HG02610 (cell line): ENCODE results near the gene GFOD1.
"Not testable (repeated sequence)": the region's sequence is repeated elsewhere in the genome, so short reads cannot be mapped to it uniquely, and the experiment has no call there.

Experiments used
- ATAC-seq: cut with Tn5 transposase; IDR thresholded peaks from one replicate; pipeline ENCODE4 v1.9.1; 2021; ENCODE audit warnings: mild to moderate bottlenecking, moderate library complexity; ENCODE audit not compliant: unreplicated experiment

The GFOD1 gene

DNA sequence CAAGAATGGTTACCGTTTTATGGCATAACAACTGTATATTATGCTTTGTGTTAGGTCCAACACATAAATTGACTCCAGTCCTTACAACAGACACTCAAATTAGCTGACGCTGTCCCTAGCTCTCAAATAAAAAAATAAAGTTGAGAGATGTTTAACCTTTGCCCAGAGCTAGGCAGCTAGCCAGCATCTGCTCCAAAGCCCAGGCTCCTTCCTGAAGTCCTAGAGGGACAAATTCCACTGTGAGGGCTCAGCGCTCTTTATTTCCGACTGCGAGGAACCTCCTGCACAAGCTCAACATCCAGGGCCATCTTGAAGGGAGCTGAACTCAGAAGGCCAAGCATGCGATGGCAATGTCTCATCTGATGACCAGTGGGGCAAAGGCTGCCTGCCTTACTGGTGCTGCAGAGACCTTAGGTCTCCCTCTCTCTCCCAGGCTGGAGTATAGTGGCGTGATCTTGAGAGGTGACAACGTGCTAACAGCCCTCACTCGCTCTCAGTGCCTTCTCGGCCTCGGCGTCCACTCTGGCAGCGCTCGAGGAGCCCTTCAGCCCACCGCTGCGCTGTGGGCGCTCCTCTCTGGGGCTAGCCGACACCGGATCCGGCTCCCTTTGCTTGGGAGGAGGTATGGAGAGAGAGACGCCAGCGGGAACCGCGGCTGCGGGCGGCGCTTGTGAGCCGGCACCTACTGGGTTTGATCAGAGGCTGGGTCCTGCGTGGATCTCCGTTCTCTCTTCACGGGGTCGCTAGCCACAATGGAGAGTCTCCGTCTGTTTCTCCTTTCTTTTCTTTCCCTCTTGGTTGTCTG is 24.7 kb upstream of the GFOD1 start:
- ATAC-seq, result no peak

GRCh38 chr6:13511141-13511571 is 23.8 kb upstream of the GFOD1 start:
- ATAC-seq, result not testable (repeated sequence)

DNA sequence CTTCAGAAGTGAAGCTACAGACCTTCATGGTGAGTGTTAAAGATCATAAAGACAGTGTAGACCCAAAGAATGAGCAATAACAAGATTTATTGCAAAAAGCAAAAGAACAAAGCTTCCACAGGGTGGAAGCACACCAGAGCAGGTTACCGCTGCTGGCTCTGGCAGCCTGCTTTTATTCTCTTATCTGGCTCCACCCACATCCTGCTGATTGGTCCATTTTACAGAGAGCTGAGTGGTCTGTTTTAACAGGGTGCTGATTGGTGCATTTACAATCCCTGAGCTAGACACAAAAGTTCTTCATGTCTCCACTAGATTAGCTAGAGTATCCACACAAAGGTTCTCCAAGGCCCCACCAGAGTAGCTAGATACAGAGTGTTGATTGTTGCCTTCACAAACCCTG is 23.0 kb upstream of the GFOD1 start:
- not testable (repeated sequence) for ATAC-seq

DNA sequence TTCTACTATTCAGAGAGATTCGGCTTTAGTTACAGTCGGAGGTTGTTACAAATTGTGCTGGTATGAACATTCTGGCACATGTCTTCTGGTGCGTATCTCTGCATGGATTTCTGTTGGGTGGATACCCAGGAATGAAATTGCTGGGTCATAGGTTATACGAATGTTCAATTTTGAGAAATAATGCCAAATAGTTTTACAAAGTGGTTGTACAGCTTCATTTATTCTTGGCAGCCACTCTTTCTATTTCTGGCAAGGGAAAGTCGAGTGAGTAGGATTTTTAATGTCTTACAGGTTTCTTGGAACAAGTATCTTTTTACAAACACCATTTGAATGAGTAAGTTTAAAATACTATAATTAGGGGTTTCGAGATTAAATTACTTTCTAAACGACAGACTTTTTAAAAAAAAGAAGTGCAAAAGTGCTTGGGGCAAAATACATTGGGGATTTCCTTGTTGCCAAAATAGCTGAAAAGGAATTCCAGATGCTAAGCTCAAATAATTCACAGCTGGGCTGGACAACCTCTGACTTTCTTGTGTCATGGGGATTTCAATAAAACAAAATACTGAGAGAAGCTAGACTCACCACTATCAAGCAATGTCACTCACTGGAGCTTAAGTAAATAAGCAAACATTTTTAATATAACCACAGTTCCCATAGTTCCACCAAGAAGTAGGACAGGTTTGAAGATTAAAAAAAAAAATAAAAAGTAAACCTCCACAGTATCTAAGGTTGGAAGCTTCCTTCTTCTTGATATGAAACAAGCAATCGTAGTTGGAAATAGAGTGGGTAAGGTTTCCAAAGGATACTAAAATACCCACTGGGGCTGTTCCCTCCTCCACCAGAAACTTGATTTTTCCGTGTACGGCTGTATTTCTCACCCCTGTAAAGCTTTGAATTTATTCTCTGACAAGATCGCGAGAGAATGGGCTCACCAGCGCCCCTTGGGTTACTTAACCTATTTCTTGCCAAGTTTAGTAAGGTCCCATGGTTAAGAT is 21.6 kb upstream of the GFOD1 start:
- ATAC-seq, result no peak

GRCh38 chr6:13507306-13507860 is 20.0 kb upstream of the GFOD1 start:
- no peak for ATAC-seq

DNA sequence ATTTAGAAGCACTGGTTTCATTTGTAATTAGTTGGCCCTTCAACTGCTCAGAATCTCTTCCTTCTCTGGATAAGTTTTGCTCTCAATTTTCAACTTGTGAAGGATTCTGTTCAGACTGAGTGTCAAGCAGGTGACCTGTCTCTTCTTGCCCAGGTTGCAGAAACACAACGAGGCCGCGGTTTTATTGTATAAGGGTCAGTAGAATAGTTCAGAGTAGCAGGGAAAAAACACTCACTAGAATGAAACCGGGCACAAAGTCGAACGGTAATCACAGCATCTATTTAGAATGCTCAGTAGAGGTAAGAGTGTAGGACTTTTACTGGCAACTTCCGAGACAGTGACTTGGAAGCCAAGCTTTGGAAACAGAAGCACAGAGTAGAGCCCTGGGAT is 17.9 kb upstream of the GFOD1 start:
- ATAC-seq, result no peak

DNA sequence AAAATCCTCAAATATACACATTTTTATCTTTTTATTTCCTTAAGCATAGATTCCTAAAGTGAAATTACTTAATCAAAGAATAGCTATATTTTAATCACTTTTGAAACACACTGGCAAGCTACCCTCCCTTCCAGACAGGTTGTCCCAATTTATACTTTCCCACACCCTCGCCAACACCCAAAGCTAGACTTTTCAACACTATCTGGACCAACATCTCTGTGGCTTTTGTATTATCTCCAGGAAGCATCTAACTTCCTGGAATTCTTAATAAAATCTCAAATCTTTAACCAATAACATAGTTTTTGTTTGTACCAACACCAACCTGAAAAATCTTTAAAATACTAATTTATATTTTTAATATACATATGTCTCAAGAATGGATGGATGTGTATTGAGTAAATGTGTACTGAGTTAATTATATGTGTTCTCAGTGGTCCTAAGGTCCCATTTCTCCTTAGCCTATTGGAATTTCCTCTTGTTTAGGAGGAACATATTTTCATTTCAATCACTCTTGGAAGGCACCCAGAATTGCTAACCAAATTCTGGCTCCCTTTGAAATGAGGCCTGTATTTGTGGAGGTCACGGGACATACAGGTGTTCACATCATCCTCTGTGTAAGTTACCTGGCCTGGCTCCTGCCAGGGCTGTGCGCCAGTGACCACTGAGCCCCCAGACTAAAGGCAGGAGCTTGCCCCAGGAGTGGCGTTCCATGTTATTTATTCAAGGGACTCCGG is 17.4 kb upstream of the GFOD1 start:
- no peak for ATAC-seq

DNA sequence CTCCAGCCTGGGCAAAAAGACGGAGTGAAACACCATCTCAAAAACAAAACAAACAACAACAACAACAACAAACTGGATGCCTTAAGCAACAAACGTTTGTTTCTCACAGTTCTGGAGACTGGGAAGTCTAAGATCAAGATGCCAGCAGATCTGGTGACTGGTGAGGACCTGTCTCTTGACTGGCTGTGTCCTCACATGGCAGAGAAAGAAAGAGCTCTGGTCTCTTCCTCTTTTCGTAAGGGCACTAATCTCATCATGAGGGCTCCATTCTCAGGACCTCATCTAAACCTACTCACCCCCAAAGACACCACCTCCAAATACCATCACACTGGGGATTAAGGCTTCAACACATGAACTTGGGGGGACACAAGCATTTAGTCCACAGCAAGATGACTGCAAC is 13.5 kb upstream of the GFOD1 start:
- no peak for ATAC-seq

DNA sequence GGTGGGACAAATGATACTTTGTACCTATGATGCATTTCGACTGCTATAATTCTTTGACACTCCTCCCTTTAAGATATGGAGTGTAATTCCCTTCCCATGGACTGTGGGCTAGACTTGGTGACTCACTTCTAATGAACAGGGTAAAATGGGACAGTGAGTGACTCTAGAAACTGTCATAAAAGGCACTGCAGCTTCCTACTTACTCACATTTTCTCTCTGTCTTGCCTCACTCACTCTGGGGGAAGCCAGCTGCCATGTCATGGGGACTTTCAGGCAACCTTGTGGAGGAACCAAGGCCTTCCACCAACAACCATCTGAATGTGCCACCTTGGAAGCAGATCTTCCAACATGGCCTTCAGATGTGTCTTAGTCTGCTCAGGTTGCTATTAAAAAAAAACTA is 12.9 kb upstream of the GFOD1 start:
- no peak for ATAC-seq

DNA sequence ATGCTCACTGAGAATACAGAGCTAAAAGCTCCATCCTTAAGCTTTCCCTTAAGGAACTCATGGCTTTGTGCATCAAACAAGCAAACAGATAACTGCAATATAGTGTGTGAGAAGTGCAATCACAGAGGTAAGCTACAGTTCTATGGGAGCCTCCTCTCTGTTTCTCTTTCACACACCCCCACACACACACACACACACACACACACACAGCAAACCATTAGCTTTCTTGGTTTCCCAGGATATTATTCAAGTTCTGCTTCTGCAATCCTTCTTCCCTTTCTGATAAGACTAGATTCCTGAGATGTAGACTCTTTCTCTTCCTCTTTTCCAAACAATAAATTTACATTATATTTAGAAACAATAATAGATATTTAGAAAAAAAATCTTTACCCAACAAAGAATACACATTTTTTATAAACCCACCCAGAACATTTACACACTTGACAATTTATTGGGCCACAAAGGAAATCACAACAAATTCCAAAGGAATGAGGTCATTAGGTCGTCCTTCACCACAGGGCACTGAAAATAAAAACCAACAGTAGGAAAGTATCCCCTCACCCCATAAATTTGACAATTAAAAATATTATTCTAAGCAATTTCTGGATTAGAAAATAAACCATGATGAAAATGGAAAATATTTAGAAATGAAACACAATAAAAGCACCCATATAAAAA is 9.3 kb upstream of the GFOD1 start:
- no peak for ATAC-seq

DNA sequence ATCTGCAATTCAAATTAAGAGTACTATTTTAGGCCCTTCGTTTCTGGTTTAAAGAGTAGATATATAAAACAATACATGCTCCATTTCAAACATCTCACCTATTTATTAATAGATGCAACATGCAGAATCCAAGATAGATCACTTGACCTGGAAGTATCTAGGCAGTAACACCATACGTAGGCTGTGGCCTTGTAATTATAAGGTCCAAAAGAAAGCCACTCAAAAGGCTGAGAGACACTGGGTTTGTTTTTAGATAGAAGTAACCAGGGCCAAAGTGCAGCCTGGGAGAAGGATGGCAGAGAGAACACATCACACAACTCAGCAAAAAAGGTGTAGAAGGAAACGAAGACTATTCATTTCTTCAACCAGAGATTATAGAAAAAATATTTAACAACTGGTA is 8.4 kb upstream of the GFOD1 start:
- ATAC-seq, result no peak

DNA sequence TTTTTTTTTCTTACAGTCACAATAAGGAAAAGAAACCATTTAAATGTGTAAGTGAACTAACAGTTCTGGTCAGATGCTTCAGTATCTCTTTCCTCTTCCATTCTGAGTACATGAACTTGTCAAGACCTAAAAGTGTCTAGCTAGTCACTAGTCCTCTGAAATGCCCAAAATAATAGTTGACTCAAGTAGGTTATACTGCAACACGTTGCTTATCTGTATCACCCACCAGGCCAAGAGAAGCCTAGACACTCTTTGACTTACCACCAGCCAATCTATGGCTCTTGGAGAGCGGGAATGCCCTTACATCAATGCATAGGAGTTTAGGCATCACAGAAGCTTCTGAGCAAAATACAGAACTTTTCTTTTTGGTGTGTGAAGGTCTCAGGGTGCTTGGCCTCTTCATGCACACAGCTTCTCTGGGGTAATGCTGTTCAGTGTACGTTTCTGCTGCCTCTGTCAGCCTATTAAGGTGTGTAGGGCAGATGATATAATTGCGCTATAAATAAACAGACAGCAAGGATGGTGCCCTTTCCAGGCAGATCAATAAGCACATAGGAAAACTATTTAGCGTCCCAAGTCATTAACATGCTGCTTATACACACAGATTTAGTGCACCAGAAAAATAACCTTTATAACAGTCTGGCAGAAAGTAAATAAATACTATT is 7.8 kb upstream of the GFOD1 start:
- no peak for ATAC-seq

GRCh38 chr6:13494137-13494536 is 6.7 kb upstream of the GFOD1 start:
- ATAC-seq, result no peak

DNA sequence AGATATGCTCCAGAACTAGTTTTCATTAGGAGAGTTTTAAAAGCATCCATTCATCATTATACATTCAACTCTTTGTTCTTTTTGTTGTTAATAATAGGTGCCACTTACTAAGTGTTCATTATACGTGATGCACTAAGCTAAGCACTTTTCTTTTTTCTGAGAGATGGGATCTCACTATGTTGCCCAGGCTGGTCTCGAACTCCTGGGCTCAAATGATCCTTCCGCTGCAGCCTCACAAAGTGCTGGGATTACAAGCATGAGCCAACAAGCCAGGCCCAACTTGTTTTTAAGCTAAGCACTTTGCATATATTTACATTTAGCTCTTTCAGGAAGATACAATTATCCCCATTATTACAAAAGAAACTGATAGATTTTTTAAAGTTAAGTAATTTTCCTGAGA is 5.7 kb upstream of the GFOD1 start:
- ATAC-seq, result no peak

DNA sequence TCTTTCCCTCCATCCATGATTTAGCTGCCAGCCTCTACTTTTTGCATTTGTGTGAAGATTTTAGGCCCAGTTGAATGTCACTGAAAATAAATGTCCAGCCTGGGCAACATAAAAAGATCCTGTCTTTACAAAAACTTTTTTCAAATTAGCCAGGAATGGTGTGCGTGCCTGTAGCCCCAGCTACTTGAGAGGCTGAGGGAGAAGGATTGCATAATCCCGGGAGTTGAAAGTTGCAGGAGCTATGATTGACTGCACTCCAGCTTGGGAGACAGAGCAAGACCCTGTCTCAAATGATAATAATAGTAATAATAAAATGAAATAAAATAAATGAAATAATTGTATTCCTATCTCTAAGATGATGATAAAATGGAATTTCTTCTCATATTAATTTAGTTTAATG is 5.0 kb upstream of the GFOD1 start:
- ATAC-seq, result no peak

DNA sequence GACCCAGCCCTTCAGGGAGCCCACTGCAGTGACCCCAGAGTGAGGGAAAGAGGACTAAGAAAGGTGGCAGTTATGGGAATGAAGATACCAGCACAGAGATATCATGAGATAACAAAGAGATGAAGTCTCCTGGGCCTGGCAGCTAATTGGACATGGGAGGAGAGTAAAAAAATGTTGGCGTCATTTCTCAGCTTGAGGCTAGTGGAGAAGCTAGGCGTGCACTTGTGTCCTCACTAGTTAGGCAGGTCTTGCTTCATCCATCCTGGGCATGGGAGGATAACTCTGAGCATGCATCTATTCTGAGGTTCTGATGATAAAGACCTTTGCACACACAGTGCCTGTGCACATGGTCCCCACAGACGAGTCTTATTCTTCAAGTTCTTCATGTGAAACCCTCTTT is 4.1 kb upstream of the GFOD1 start:
- no peak for ATAC-seq

GRCh38 chr6:13490402-13490801 is 3.0 kb upstream of the GFOD1 start:
- ATAC-seq, result no peak

DNA sequence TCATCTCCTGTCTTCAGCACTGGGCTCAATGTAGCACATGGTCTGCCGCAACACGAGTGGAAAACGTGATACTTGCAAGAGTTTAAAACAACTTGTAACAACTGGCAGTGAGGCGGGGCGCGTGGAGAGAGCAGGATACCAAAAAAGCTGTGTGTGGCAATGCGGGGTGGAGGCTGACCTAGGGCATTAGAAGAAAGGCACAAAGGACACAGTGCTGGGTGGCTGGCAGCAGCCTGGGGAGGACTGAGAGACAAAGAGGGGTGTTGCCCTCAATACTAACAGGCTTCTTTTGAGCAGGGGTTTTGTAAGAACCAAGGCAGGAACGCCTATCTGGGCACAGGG is 1.5 kb upstream of the GFOD1 start:
- ATAC-seq, result no peak

DNA sequence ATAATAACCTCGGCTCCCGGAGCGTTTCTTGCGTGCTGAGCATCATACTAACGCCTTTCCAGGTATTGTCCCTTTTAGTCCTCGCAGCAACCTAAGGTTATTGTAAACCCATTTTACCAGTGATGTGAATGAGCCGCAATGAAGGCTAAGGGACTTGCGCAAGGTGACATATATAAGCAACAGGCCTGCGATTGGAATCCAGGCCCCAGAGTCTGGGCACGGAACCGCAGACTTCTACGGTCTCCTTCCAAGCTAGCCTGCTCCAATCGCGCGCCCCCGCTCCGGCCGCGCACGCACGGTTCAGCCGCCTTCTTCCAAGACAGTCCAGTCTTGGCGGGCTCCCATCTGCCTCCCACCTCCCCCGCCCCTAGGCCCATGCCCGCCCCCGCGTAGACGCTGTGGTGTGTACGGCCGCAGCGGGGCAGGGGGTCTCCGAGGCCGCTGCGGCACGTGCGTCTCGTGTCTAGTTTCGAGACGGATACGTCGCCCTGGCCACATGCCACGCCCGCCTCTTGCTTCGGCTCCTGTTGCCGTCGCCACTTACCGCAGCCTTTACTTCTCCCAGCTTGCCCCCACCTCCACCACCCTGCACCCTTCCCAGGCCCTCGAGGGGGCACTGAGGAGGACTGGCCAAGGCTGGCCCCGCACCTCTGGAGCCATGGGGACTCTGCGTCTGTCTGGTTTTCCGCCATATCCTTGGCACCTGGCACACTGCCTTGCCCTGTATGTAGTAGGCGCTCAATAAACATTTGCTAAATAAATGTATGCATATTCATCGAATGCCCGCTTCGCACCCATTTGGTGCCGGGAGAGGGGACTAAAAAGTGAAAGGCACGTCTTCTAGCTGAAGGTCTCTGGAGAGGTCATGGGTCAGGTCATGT is 855 bp upstream of the GFOD1 start:
- no peak for ATAC-seq
